Glutamatergic neuron (in vitro differentiated cells): ENCODE data around the gene COL25A1. TPM values are rescaled to one million over a fixed set of nuclear protein-coding genes. Genes with fewer than 3 reads are reported as not detected.

Experiments
- DNase-seq: peaks from one replicate; pipeline ENCODE4 v3.0.0; 2022
- H3K27ac Mint-ChIP-seq: one replicate; pipeline ENCODE4 v1.8.0; 2020; ENCODE audit warnings: mild to moderate bottlenecking, mixed read lengths, inconsistent platforms; ENCODE audit not compliant: unreplicated experiment
- H3K27me3 Mint-ChIP-seq: one replicate; pipeline ENCODE4 v1.8.0; 2020; ENCODE audit warnings: mild to moderate bottlenecking, moderate library complexity, mixed read lengths, inconsistent platforms; ENCODE audit not compliant: unreplicated experiment
- H3K36me3 Mint-ChIP-seq: one replicate; pipeline ENCODE4 v1.8.0; 2020; ENCODE audit warnings: mild to moderate bottlenecking, mixed read lengths, inconsistent platforms; ENCODE audit not compliant: unreplicated experiment
- H3K4me1 Mint-ChIP-seq: one replicate; pipeline ENCODE4 v1.8.0; 2020; ENCODE audit warnings: mild to moderate bottlenecking, low read depth, mixed read lengths, inconsistent platforms; ENCODE audit not compliant: unreplicated experiment
- H3K4me3 Mint-ChIP-seq: one replicate; pipeline ENCODE4 v1.8.0; 2020; ENCODE audit warnings: mild to moderate bottlenecking, mixed read lengths, inconsistent platforms; ENCODE audit not compliant: unreplicated experiment
- H3K9me3 Mint-ChIP-seq: one replicate; pipeline ENCODE4 v1.8.0; 2020; ENCODE audit warnings: mild to moderate bottlenecking, moderate library complexity, mixed read lengths, inconsistent platforms; ENCODE audit not compliant: unreplicated experiment
- total RNA-seq: library from RNA; stranded (reverse); fragmentation: NEBNext Ultra II Directional; extraction: Animal tissue kit (Norgen Biotek cat#: 25700); gene quantifications from one replicate; pipeline ENCODE4 v1.2.1, GENCODE V29; 2021; ENCODE audit not compliant: unreplicated experiment
- TF ChIP-seq, protein P1 (sequence below): fragments of 200-600 bp; sonication (generic); IDR thresholded peaks from one replicate; pipeline ENCODE4 v1.5.0; 2021; ENCODE audit not compliant: partially characterized antibody, unreplicated experiment

Gene COL25A1
- total RNA-seq, 1 donor from 2014 or later: 1.1 TPM

DNA sequence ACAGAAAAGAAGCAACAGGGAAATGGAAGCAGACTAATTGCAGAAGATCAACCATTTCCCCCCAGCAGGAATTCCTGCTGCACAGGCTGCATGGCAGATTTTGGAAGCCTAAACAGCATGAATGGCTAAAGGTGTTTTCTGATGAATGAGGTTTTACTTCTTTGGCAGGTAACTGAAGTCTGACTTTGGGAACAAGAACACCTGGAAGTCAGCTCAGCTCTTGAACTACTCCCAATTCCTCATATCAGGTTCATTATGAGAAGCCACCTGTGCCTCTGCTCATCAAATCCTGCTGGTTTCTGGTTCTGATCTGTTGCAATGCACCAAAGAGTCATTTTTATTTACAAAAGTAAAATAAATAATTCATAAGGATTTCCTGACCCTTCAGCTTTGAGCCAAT lies 139.0 kb downstream of the COL25A1 start:
- peaks cover 1% of the 10 kb centered on the region for H3K4me1 Mint-ChIP-seq
- H3K36me3 Mint-ChIP-seq: no peaks in the 10 kb centered on the region
- no peaks in the 10 kb centered on the region for H3K9me3 Mint-ChIP-seq
- no peak overlapping the region for H3K27ac Mint-ChIP-seq
- H3K27me3 Mint-ChIP-seq: no peaks in the 10 kb centered on the region
- TF ChIP-seq, protein P1, sequence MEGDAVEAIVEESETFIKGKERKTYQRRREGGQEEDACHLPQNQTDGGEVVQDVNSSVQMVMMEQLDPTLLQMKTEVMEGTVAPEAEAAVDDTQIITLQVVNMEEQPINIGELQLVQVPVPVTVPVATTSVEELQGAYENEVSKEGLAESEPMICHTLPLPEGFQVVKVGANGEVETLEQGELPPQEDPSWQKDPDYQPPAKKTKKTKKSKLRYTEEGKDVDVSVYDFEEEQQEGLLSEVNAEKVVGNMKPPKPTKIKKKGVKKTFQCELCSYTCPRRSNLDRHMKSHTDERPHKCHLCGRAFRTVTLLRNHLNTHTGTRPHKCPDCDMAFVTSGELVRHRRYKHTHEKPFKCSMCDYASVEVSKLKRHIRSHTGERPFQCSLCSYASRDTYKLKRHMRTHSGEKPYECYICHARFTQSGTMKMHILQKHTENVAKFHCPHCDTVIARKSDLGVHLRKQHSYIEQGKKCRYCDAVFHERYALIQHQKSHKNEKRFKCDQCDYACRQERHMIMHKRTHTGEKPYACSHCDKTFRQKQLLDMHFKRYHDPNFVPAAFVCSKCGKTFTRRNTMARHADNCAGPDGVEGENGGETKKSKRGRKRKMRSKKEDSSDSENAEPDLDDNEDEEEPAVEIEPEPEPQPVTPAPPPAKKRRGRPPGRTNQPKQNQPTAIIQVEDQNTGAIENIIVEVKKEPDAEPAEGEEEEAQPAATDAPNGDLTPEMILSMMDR: no peak
- no peak for DNase-seq
- no peak overlapping the region for H3K4me3 Mint-ChIP-seq

GRCh38 chr4:109162759-109163158 lies 139.7 kb downstream of the COL25A1 start:
- no peaks in the 10 kb centered on the region for H3K27me3 Mint-ChIP-seq

DNA sequence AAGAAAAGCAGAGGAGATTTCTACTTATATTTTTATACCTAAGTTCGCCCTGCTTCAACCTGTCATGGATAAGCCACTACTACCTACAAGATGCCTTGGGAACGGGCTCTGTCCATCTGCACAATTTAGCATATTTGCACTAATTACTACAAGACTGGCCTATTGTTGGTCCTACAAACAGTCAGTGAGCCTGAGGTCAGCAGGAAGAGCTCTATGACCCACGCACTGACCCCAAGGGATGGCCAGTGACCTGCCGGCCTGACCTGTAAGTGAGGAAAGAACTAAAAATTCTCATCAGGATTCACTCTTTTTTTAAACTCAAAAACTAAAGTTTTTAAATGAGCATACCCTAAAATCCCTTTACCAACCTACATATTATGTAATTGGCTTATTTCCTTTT lies 142.0 kb downstream of the COL25A1 start:
- H3K4me3 Mint-ChIP-seq: no peak overlapping the region

More at GRCh38 chr4:109162759-109163158, 139.7 kb downstream of the COL25A1 start:
- Mint-ChIP-seq H3K9me3 (no peaks in the 10 kb centered on the region), H3K27ac (no peak overlapping the region), H3K4me3 (no peak overlapping the region), H3K4me1 (peaks cover 1% of the 10 kb centered on the region), H3K36me3 (no peaks in the 10 kb centered on the region)
- TF ChIP-seq, protein P1: no peak
- DNase-seq: no peak

GRCh38 chr4:109157696-109158095 lies 144.8 kb downstream of the COL25A1 start:
- no peak for DNase-seq
- H3K27me3 Mint-ChIP-seq: no peaks in the 10 kb centered on the region
- H3K36me3 Mint-ChIP-seq: no peaks in the 10 kb centered on the region
- no peak overlapping the region for H3K4me3 Mint-ChIP-seq
- peaks cover 4% of the 10 kb centered on the region for H3K4me1 Mint-ChIP-seq
- TF ChIP-seq, protein P1: no peak
- H3K9me3 Mint-ChIP-seq: no peaks in the 10 kb centered on the region
- H3K27ac Mint-ChIP-seq: no peak overlapping the region

More for the DNA sequence above, 142.0 kb downstream of the COL25A1 start:
- Mint-ChIP-seq H3K27ac (no peak overlapping the region), H3K36me3 (no peaks in the 10 kb centered on the region), H3K27me3 (no peaks in the 10 kb centered on the region), H3K4me1 (peaks cover 4% of the 10 kb centered on the region), H3K9me3 (no peaks in the 10 kb centered on the region)
- DNase-seq: no peak
- TF ChIP-seq, protein P1: no peak

GRCh38 chr4:109157205-109157604 lies 145.3 kb downstream of the COL25A1 start:
- Mint-ChIP-seq H3K9me3 (peaks cover 2% of the 10 kb centered on the region), H3K36me3 (no peaks in the 10 kb centered on the region), H3K4me3 (no peak overlapping the region), H3K4me1 (peaks cover 4% of the 10 kb centered on the region), H3K27me3 (no peaks in the 10 kb centered on the region), H3K27ac (no peak overlapping the region)
- TF ChIP-seq, protein P1: no peak
- DNase-seq: no peak
